Measurements from ENCODE around the gene KDM4C. TPM values are rescaled to one million over a fixed set of nuclear protein-coding genes. Genes with fewer than 3 reads are reported as not detected.
A peak's percentile ranks its signal among the peaks of the same experiment; 100 is the strongest.

The KDM4C gene
- total and polyA plus RNA-seq, 11 donors = 4.4 to 19.9 (median 13.3) TPM

GRCh38 chr9:7172154-7173115, 414.7 kb downstream of the KDM4C start:
- 88 to 92% (median 89%) methylated on average over 11 of the region's 11 CpGs for WGBS, 4 donors
- H3K4me3 ChIP-seq = no peak overlapping the region
- ATAC-seq (peak; percentile 50 to 72 (median 69)), DNase-seq (no peak)
- no peaks in the 10 kb centered on the region for H3K9me3 ChIP-seq
- no peaks in the 10 kb centered on the region for H3K27me3 ChIP-seq
- TF ChIP-seq POLR2A (IDR thresholded peaks at IDR 0.05) (no peak), CTCF (IDR thresholded peaks at IDR 0.05) (no peak)
- H3K36me3 ChIP-seq = peaks cover 0 to 49% (median 14%) of the 10 kb centered on the region in 9 donors
- peak overlapping the region in 3 of 12 donors; percentile 41 to 59 (median 46) for H3K27ac ChIP-seq
- intact Hi-C loops (cut with DNase I) = no loop called here
- peaks cover 0 to 15% (median 4%) of the 10 kb centered on the region in 12 donors for H3K4me1 ChIP-seq

- H3K27ac ChIP-seq = peak overlapping the region in 3 of 12 donors; percentile 41 to 59 (median 46)
- ATAC-seq = peak; percentile 40 to 64 (median 54)
- TF ChIP-seq POLR2A (IDR thresholded peaks at IDR 0.05) = no peak
- TF ChIP-seq CTCF (IDR thresholded peaks at IDR 0.05) = no peak
These were observed 415.4 kb downstream of the KDM4C start for GRCh38 chr9:7173139-7173538.

GRCh38 chr9:7174301-7174700, 416.5 kb downstream of the KDM4C start:
- Histone ChIP-seq H3K4me1 (peaks cover 0 to 15% (median 4%) of the 10 kb centered on the region in 12 donors), H3K9me3 (no peaks in the 10 kb centered on the region), H3K27me3 (no peaks in the 10 kb centered on the region), H3K27ac (no peak overlapping the region), H3K4me3 (no peak overlapping the region), H3K36me3 (peaks cover 0 to 47% (median 14%) of the 10 kb centered on the region in 9 donors)
- TF ChIP-seq POLR2A (IDR thresholded peaks at IDR 0.05) (no peak), CTCF (IDR thresholded peaks at IDR 0.05) (no peak)
- no peak for ATAC-seq
- no peak for DNase-seq
- intact Hi-C loops (cut with DNase I) = no loop called here
- WGBS, 4 donors = 87 to 93% (median 90%) methylated on average over 7 of the region's 7 CpGs

More at GRCh38 chr9:7173139-7173538, 415.4 kb downstream of the KDM4C start:
- H3K27me3 ChIP-seq = no peaks in the 10 kb centered on the region
- peaks cover 0 to 15% (median 4%) of the 10 kb centered on the region in 12 donors for H3K4me1 ChIP-seq
- no peak overlapping the region for H3K4me3 ChIP-seq
- DNase-seq = no peak
- H3K36me3 ChIP-seq = peaks cover 0 to 47% (median 14%) of the 10 kb centered on the region in 9 donors
- intact Hi-C loops (cut with DNase I) = no loop called here
- no peaks in the 10 kb centered on the region for H3K9me3 ChIP-seq
- 60 to 80% (median 64%) methylated on average over 3 of the region's 3 CpGs for WGBS, 4 donors

GRCh38 chr9:7174884-7175283, 417.1 kb downstream of the KDM4C start:
- 94 to 97% (median 96%) methylated on average over 8 of the region's 8 CpGs for WGBS, 4 donors
- Histone ChIP-seq H3K4me1 (peaks cover 0 to 12% (median 4%) of the 10 kb centered on the region in 12 donors), H3K27ac (no peak overlapping the region), H3K4me3 (no peak overlapping the region), H3K27me3 (no peaks in the 10 kb centered on the region), H3K36me3 (peaks cover 0 to 42% (median 10%) of the 10 kb centered on the region in 9 donors), H3K9me3 (no peaks in the 10 kb centered on the region)
- intact Hi-C loops (cut with DNase I) = no loop called here
- DNase-seq (no peak), ATAC-seq (no peak)
- no peak for TF ChIP-seq POLR2A (IDR thresholded peaks at IDR 0.05)
- TF ChIP-seq CTCF (IDR thresholded peaks at IDR 0.05) = no peak

Data from heart left ventricle (tissue), 16 donors.